ENCODE data around the gene DHRS7.

The DHRS7 gene, protein sequence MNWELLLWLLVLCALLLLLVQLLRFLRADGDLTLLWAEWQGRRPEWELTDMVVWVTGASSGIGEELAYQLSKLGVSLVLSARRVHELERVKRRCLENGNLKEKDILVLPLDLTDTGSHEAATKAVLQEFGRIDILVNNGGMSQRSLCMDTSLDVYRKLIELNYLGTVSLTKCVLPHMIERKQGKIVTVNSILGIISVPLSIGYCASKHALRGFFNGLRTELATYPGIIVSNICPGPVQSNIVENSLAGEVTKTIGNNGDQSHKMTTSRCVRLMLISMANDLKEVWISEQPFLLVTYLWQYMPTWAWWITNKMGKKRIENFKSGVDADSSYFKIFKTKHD
- 42.6 to 128 (median 81.4) reads per million in 18 experiments for total RNA-seq

DNA sequence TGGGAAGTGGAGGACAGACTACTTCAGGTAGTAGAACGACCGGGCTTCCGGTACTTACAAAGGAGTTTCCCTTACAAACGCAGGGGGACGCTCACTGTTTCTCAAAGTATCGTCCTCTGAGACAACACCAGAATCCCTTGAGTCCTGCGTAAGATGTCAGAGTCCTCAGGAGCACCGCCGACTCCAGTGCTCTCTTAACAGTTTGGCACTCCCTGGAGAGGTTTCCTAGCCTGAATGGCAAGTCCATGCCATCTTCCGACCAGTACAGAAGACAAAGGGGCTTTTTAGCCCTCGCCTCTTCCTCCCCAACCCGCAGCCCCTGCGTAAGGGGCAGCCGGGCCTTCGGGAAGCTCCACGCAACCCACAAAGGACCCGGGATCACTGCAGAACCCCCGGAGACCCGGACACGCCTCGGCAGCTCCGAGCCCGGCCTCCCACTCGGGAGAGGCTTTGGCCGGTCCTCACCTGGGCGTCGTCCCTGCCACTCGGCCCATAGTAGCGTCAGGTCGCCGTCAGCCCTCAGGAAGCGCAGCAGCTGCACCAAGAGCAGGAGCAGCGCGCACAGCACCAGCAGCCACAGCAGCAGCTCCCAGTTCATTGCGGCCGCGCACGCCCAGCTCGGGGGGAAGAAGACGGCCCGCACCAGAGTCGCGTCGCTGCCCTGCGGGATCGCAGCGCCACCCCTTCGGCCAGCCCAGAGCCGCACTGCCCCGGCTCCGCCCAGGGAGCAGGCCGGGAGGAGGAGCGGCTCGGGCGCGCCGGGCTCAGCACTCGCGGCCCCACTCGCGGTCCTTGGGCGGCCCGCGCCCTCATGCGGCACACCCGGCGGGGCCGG lies at the start of gene DHRS7:
Gene DHRS7 (minus strand): TSS at position 687 of the 835 bp plus-strand sequence. CDS start 89 bp downstream, at position 598.
- DNase-seq = peak; percentile 84 to 89

DNA sequence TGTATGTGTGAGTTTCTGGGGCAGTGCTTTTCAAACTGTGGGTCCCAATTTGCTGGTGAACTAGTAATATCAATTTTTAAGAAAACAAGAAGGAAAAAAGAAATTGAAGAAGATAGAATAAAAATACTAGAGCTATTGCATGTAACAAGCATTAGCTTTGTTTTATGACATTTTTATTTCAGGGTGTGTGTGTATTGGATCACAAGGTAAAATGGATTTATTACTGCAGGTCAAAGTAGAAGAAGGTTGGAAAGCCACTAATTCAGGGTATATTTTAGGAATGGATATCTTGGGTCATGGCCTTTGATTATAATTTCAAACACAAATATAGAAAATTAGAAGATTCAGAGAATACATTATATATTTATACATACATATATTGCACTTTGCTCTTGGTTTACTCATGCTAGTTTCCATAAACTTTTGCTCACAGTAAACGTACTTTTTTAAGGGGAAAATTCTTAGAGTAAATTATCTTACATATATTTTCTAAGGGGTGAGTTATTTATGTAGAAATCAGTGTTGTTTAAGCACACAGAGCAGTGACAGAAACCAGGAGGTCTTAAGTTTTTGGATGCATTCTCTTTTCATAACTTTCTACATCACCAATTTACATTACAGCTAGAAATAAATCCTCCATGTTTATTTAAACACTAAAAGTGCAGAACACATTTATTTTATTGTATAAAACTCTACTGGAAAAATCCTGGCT lies 49.4 kb upstream of the DHRS7 start:
- DNase-seq = no peak

DNA sequence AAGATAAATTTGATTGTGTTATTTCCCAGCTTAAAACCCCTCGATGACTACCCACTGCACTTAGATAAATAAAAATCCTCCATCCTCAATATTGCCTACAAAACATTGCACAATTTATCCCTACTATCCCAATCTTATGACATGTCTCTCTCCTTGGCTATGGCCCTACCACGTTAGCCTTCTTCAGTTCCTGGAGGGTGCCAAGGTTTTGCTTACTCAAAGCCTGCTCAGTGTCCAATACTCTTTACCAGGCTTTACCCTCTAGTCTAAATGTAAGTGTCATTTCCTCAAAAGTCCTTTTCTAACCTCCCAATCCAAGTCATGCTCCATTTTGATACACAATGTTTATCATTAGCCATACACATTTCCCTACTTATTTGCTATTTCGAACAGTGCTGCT lies 48.8 kb upstream of the DHRS7 start:
- no peak for DNase-seq

DNA sequence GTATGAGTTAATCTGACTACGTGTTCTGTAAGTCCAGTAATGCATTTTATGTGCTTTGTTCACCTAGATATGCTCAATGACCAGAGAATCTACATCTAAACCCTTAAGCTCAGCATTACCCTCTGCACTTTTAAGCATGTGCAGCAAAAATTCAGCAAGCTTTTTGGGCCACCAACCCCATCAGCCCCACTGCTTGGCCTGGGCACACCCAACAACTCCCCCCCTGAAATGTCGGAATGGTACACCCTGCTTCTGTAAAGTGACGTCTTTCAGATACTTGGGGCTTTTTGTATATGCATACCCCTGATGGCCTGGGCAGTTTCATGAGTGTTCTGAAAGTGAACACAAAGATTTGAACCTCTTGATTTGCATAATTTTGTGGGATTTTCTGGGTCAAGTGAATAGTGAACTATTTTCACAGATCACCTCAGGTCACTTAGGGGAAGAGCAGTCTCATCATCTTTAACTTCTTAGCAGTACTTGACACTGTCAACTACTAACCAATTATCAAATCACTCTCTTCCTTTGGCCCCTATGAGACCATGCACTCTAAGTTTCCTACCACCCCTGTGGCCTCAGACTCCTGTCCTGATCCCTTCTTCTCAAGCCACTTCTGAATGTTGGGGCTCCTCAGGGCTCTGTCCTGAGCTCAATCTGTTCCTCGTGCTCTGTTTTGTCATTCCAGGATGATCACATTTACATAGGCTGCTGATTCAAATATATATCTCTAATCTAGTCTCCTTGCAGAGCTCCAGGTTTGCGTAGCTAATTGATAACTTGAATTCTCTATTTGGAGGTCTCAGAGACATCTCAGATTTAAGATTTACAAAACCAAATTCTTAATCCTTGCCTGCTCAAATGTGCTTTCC lies 47.5 kb upstream of the DHRS7 start:
- no peak for DNase-seq

DNA sequence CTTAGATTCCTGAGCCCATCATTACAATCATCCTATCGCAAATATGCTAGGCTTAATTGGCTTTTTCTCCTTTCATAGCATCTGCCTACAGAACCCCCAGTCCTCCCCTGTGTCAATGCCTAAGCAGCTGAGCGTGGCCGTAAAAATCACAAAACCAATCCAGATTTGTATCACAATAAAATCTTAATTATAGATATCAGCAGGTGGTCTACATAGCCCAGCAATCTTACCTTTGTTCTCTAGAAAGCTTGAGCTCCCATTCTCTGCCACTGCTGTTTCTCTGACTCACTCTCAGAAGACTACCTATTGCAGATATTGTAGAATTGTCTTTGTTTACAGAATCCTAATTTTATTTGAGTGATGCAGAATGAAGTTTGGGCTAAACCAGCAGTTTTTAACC lies 46.0 kb upstream of the DHRS7 start:
- DNase-seq = no peak

DNA sequence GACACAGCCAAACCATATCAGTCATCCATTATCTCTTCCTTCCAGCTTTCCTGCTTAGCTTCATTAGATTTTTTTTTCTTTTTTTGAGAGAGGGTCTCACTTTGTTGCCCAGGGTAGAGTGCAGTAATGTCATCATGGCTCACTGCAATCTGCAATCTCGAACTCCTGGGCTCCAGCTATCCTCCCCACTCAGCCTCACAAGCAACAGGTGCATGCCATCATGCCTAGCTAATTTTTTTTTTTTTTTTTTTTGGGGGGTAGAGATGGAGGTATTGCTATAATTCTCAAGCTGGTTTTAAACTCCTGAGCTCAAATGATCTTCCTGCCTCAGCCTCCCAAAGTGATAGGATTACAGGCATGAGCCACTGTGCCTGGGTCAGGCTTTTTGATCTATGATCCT lies 45.5 kb upstream of the DHRS7 start:
- no peak for DNase-seq

DNA sequence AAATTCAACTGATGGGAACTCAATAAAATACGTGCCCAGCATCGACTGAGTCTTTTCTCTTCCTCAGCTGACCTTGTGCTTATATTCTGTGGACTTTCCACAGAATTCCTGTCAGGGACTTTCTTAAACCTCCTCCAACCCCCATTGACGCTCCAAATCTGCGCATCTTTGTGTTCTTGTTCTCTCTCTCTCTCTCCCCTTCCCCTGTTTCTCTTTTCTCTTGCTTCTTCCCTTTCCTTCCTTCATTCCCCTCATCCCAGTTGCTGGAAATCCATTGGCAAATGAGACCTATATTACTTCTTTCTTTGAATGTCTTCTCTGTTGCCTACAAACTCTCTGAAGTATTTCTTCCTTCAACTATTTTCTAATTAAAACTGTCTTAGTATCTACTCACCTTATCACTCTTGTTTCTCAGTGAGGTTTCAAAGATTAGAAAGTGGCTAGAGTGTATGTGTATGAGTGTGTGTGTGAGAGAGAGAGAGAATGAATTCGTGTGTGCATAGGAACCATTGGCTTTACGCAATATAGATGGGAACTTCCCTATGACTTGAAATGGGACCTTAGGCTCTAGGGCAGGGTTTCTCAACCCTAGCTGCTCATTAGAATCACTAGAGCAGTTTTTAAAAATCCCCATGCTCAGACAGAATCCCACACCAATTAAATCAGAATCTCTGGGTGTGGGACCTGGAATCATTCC lies 41.8 kb upstream of the DHRS7 start:
- DNase-seq = peak; percentile 56 to 57

DNA sequence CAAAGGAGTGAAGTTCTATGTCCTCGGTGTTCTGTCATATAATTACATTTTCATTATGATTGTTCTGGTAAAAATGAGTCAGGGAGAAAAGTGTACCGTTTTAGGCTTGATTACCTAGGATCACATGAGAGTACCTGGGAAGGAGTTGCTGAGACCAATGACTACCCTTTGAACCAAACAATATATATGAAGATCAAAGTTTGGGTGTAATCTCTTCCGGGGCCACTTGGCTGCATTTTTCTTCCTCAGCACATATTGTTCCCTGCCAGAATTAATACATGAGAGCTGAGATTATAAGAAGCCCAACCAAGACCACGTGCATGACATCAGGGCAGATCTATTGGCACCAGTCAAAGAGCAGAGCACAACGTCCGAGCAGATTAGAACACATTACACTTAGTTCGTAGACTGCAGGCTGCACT lies 41.1 kb upstream of the DHRS7 start:
- no peak for DNase-seq

DNA sequence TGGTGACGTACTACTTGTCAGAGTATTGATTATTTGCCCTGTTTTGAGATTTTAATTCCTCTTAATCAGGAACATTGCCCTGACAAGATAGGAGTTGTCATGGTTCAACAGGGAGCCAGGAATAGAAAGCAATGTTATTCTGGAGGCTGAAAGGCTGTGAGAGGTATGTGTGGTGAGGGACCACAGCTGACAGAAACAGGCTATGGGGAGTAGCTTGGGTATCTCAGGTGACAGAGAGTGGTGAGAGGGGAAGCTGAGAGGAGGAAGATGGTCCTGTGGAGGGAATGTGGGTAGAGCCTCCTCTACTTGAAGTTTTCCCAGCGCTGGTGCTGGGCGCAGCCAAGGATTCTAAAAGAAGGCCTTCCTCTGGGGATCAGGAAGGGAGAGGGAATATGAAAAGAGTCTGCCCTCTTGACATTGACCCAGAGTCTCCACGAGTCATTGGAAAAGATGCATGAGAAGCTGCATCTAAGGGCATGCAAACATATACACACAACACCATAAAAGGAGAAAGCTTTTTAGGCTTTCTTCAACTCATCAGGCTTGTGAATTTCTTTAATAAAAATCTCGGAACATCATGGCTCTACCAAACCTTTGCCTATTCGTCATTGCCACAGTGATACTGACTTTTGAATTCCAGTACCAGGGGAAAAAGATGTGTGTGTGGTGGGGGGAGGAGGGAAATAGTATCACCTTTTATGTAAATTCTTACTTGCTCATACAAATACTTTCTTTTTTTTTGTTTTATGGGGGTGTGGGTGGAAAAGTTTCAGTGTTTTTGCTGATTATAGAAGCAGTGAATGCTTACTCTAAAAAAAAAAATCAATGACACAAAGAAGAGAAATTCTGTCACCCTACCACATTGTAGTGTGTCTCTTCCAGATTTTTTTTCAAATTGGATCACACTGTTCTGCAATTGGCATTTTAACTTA lies 39.9 kb upstream of the DHRS7 start:
- no peak for DNase-seq

DNA sequence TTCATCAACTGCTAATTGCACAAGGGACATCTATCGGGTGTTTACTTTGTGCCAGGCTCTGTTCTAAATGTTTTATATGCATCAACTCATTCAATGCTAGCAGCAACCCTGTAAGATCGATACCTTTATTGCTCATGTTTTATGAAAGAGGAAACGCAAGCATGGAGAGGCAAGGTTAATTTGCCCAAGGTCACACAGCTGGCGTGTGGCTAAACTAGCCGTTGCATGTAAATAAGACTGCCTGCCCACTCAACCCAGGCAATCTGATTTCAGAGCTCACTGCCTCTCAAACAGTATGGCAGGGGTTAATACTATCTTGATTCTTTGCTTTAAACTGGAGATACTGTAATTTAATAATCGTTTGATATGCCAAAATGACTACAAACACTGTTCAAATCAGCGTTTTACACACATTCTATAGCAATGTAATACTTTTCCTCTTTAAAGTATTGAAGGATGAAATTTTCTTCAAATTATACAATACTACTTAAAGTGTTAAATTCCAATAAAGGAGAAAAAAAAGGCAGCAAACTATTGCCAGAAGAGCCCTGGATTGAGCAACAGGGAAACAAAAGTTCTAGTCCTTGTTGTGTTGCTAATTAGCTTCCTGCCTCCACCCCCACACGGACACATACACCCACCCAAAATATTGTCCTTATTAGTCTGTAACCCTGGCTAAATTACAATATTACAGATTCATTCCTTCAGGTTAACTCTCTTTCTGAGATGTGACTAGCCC lies 39.1 kb upstream of the DHRS7 start:
- DNase-seq = no peak

DNA sequence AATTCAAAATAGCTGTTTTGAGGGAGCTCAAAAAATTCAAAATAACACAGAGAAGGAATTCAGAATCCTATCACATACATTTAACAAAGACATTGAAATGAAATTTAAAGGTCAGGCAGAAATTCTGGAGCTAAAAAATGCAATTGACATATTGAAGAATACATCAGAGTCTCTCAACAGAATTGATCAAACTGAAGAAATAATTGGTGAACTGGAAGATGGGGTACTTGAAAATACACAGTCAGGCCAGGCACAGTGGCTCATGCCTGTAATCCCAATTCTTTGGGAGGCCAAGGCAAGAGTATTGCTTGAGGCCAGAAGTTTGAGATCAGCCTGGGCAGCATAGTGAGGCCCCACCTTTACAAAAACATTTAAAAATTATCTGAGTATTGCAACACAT lies 34.1 kb upstream of the DHRS7 start:
- DNase-seq = no peak

DNA sequence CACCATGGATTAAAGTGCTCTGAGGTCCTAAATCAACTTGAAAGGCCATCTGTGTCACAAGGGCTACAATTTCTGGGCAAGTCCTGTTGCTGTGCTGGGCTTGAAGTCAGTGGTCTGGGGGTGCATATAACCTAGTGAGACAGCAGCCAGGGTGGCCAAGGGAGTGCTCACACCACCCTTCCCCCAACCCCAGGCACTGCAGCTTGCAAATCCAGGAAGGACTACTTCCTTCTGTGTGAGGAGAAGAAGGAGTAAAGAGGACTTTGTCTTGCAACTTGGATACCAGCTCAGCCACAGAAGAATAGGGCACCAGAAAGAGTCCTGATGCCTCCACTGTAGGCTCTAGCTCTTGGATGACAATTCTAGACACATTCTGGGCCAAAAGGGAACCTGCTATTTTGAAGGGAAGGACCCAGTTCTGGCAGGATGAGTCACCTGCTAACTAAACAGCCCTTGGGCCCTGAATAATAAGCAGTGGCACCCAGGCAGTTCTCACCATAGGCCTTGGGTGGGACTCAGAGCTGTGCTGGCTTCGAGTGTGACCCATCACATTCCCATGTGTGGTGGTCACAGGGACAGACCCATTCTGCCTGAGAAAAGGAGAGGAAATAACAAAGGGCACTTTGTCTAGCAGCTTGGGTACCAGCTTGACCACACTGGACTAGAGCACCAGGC lies 32.6 kb upstream of the DHRS7 start:
- peak in 1 of 2 donors; percentile 5 for DNase-seq

DNA sequence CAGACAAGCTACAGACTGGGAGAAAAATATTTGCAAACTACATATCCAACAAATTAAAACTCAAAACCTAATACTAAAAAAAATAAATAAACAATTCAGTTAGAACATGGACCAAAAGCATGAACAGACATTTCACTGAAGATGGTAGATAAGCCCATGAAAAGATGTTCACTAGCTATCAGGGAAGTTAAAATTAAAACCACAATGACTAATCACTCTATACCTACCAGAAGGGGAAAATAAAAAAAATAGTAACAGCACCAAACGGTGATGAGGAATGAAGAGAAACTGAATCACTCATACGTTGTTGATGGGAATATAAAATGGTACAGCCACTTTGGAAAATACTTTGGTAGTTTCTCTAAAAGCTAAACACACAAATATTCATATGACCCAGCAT lies 31.1 kb upstream of the DHRS7 start:
- no peak for DNase-seq

DNA sequence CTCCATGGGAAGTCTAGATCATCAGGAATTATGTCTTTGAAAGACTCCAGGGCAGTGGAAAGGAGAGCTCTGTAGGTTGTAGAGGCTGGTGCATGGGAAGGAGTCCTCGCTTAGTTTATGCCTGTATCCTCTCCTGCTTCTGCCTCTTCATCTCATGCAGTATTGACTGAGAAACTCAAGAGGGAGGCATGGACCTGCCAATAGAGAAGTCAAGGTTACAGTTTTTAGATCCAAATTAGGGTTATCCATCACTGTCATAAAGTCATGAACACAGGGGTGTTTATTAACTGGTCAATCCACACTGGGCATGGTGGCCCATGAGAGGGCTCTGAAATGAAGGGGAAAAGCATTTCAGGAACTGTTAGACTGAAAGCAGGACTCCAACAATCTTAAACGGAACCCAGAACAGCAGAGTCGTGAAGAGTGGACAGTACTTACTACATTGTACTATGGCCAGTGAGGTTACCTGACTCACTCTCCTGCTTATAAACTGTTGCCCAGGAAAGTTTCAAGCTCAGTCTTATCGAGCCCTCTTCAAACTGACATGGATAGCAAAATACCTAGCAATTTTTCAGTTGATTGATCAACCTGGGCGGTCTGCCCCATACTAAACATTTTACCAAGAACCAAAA lies 30.1 kb upstream of the DHRS7 start:
- DNase-seq = no peak

DNA sequence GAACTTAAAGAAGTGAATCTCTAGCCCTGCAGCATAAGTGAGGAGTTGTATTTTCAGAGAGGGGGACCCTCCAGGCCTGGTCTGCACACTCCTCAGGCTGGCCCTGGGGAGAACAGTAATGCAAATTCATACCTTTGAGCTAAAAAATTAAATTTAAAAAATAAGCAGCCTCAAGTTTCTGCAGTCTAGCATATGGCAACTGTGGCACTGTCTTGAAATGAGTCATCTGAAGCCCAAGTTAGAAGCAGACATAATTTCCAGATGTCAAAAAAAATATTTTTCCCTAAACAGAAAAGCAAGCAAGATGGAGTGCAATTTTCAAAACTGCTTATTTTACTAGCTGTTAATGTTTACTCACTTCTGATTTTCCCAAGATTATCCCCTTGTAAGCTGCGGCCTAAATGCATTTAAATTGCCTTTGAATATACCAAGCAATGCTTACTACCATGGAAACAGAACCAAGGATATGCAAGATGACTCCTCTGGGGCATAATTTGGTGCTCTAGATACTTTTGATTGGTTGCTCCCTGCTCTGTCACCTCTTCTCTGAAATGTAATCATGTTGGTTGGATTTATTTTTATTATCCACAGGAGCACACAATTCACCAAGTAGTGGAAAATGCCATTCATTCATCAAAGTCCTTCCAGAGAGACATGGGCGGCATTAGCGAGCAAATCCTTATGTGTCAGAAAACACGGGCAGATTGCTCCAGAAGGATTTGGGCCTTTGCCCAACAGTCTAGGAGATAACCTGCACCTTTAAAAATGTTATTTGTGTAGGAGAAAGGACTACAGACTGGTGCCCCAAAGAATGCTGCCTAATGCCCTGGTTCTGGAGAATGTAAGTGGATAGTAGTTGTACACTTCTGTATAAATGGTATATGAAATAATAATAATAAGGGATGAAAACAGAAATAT lies 25.0 kb upstream of the DHRS7 start:
- no peak for DNase-seq

DNA sequence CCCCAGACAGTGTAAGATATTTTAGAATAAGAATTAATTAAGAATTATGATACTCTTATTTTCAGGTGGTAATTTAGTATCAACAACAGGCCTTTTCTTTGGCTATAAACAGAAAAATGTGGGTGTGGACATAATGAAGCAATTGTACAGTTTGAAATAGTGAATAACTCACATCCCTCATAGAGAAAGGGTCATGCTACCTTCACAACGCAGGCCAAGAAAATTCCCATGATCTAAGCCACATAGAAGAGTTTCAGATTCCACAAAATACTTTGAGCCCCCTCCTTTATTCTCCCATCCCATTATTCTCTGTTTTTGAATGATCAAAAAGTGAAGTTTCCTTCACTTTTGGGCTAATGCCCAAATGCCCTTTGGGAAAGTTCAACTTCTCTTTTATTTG lies 23.5 kb upstream of the DHRS7 start:
- no peak for DNase-seq

DNA sequence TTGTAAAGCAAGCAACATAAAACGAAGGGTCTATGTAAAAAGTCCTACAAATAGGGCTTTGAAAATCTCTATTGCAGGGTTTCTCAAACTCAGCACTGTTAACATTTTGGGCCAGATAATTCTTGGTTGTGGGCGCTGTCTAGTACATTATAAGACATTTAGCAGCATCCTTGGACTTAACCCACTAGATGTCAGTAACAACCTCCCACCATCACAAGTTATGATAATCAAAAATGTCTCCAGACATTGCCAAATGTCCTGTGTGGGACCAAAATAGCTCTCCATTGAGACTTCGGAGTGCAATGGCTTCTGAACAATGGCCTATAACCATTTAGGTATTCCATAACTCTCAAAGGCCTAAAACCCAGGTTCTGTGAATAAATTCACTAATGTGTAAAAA lies 22.9 kb upstream of the DHRS7 start:
- peak in 1 of 2 donors; percentile 13 for DNase-seq
